Neuron (in vitro differentiated cells): Measurements from ENCODE around the gene ADAMTS2.
"Not testable (repeated sequence)": the region's sequence is repeated elsewhere in the genome, so short reads cannot be mapped to it uniquely, and the experiment has no call there.

ENCODE experiments used
- H2AFZ ChIP-seq: one replicate; pipeline ENCODE4 v1.6.1; 2013; ENCODE audit warnings: low read depth, mild to moderate bottlenecking, inconsistent platforms, low read length, moderate library complexity
- H3K27me3 ChIP-seq: one replicate; pipeline ENCODE4 v1.6.1; 2013; ENCODE audit warnings: low read length; ENCODE audit not compliant: insufficient read depth
- H3K36me3 ChIP-seq: one replicate; pipeline ENCODE4 v1.6.1; 2013; ENCODE audit warnings: low read length; ENCODE audit not compliant: insufficient read depth
- H3K4me1 ChIP-seq: one replicate; pipeline ENCODE4 v1.6.1; 2013; ENCODE audit warnings: low read length; ENCODE audit not compliant: insufficient read depth
- H3K4me3 ChIP-seq: 2 replicates; pipeline ENCODE4 v1.5.1; 2013; ENCODE audit warnings: mild to moderate bottlenecking, low read length, moderate library complexity
- H3K9me3 ChIP-seq: one replicate; pipeline ENCODE4 v1.6.1; 2013; ENCODE audit warnings: low read length

ADAMTS2 gene

GRCh38 chr5:179101282-179101681 lies 244.0 kb downstream of the ADAMTS2 start:
- not testable (repeated sequence) for H3K4me3 ChIP-seq, H3K27me3 ChIP-seq, H3K4me1 ChIP-seq, H3K36me3 ChIP-seq, H3K9me3 ChIP-seq, H2AFZ ChIP-seq

GRCh38 chr5:179089502-179089901 lies 255.8 kb downstream of the ADAMTS2 start:
- Histone ChIP-seq H3K4me3 (no peak overlapping the region), H3K36me3 (peaks cover 2% of the 10 kb centered on the region), H3K27me3 (no peaks in the 10 kb centered on the region), H3K4me1 (no peaks in the 10 kb centered on the region), H3K9me3 (peaks cover 12% of the 10 kb centered on the region), H2AFZ (no peak overlapping the region)

- no peaks in the 10 kb centered on the region for H3K4me1 ChIP-seq
- no peak overlapping the region for H3K4me3 ChIP-seq
- no peak overlapping the region for H2AFZ ChIP-seq
- H3K9me3 ChIP-seq = peaks cover 71% of the 10 kb centered on the region
- peaks cover 66% of the 10 kb centered on the region for H3K36me3 ChIP-seq
- no peaks in the 10 kb centered on the region for H3K27me3 ChIP-seq
Measured at GRCh38 chr5:179080724-179081123, 264.5 kb downstream of the ADAMTS2 start.

- Histone ChIP-seq H3K4me1 (no peaks in the 10 kb centered on the region), H3K27me3 (no peaks in the 10 kb centered on the region), H3K9me3 (peaks cover 73% of the 10 kb centered on the region), H3K4me3 (no peak overlapping the region), H3K36me3 (peaks cover 72% of the 10 kb centered on the region), H2AFZ (no peak overlapping the region)
Measured at GRCh38 chr5:179079165-179079987, 265.9 kb downstream of the ADAMTS2 start.

GRCh38 chr5:179065703-179066102 lies 279.6 kb downstream of the ADAMTS2 start:
- no peaks in the 10 kb centered on the region for H3K27me3 ChIP-seq
- H2AFZ ChIP-seq = no peak overlapping the region
- peaks cover 7% of the 10 kb centered on the region for H3K4me1 ChIP-seq
- H3K36me3 ChIP-seq = peaks cover 62% of the 10 kb centered on the region
- H3K9me3 ChIP-seq = peaks cover 72% of the 10 kb centered on the region
- no peak overlapping the region for H3K4me3 ChIP-seq

- Histone ChIP-seq H3K4me3 (peak overlapping the region; percentile 63), H3K9me3 (peaks cover 42% of the 10 kb centered on the region), H3K27me3 (no peaks in the 10 kb centered on the region), H3K4me1 (peaks cover 8% of the 10 kb centered on the region), H2AFZ (peak overlapping the region; percentile 51), H3K36me3 (peaks cover 31% of the 10 kb centered on the region)
Measured at GRCh38 chr5:179061025-179061424, 284.2 kb downstream of the ADAMTS2 start.
